DOHH2 (cell line): ENCODE measurements around the gene MARK3.

Source experiments
- H3F3A ChIP-seq: fragments of 200-600 bp; sonication (generic), shearing (Covaris generic); 2 replicates; pipeline ENCODE4 v1.6.0; 2016; ENCODE audit warnings: antibody characterized with exemption, mild to moderate bottlenecking; ENCODE audit not compliant: control insufficient read depth, insufficient read depth
- H3K27ac ChIP-seq: fragments of 200-600 bp; sonication (generic); 2 replicates; pipeline ENCODE4 v1.5.1; 2014; ENCODE audit warnings: low read depth, mild to moderate bottlenecking, low read length, moderate library complexity
- H3K27me3 ChIP-seq: fragments of 200-600 bp; sonication (generic); 2 replicates; pipeline ENCODE4 v1.6.1; 2014; ENCODE audit warnings: mild to moderate bottlenecking, low read length, mixed read lengths; ENCODE audit not compliant: control insufficient read depth
- H3K36me3 ChIP-seq: fragments of 200-600 bp; sonication (generic); 2 replicates; pipeline ENCODE4 v1.6.1; 2014; ENCODE audit warnings: mild to moderate bottlenecking, low read length, moderate library complexity, mixed read lengths; ENCODE audit not compliant: control insufficient read depth
- H3K4me1 ChIP-seq: fragments of 200-600 bp; sonication (generic); 2 replicates; pipeline ENCODE4 v1.6.1; 2014; ENCODE audit warnings: mild to moderate bottlenecking, low read length, mixed read lengths; ENCODE audit not compliant: control insufficient read depth
- H3K4me2 ChIP-seq: fragments of 200-600 bp; sonication (generic); 2 replicates; pipeline ENCODE4 v1.6.0; 2014; ENCODE audit warnings: mild to moderate bottlenecking, low read length, moderate library complexity
- H3K4me3 ChIP-seq: fragments of 200-600 bp; sonication (generic); 2 replicates; pipeline ENCODE4 v1.5.1; 2014; ENCODE audit warnings: mild to moderate bottlenecking, low read length, mixed read lengths
- H3K79me2 ChIP-seq: fragments of 200-600 bp; sonication (generic); 2 replicates; pipeline ENCODE4 v1.6.1; 2014; ENCODE audit warnings: mild to moderate bottlenecking, low read length, mixed read lengths; ENCODE audit not compliant: control insufficient read depth
- H3K9me2 ChIP-seq: fragments of 200-600 bp; sonication (generic); replicated peaks from 2 replicates; pipeline ENCODE4 v1.6.1; 2014; ENCODE audit warnings: mild to moderate bottlenecking, low read length, mixed read lengths; ENCODE audit not compliant: control insufficient read depth
- H3K9me3 ChIP-seq: fragments of 200-600 bp; sonication (generic); 2 replicates; pipeline ENCODE4 v1.6.1; 2014; ENCODE audit warnings: antibody characterized with exemption, low read length, mixed read lengths; ENCODE audit not compliant: control insufficient read depth, insufficient read depth
- H4K20me1 ChIP-seq: fragments of 200-600 bp; sonication (generic); 2 replicates; pipeline ENCODE4 v1.6.0; 2014; ENCODE audit warnings: low read depth, mild to moderate bottlenecking, antibody characterized with exemption, low read length, moderate library complexity; ENCODE audit not compliant: control insufficient read depth, insufficient read depth
- EZH2phosphoT487 ChIP-seq: fragments of 200-600 bp; sonication (generic); IDR thresholded peaks from 2 replicates; pipeline ENCODE4 v1.6.1; 2017; ENCODE audit warnings: borderline replicate concordance, mild to moderate bottlenecking, antibody characterized with exemption, low read length, moderate library complexity, mixed read lengths
- TF ChIP-seq, protein P1 (sequence below): fragments of 200-600 bp; sonication (generic); IDR thresholded peaks from one replicate; pipeline ENCODE4 v1.5.1; 2014; ENCODE audit warnings: antibody characterized with exemption, mild to moderate bottlenecking, low read depth, low read length; ENCODE audit not compliant: poor library complexity, severe bottlenecking

The MARK3 gene

DNA sequence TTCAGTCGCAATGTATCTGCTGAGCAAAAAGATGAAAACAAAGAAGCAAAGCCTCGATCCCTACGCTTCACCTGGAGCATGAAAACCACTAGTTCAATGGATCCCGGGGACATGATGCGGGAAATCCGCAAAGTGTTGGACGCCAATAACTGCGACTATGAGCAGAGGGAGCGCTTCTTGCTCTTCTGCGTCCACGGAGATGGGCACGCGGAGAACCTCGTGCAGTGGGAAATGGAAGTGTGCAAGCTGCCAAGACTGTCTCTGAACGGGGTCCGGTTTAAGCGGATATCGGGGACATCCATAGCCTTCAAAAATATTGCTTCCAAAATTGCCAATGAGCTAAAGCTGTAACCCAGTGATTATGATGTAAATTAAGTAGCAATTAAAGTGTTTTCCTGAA is 117.7 kb downstream of the MARK3 start:
- Histone ChIP-seq H3F3A (peaks cover 10% of the 10 kb centered on the region), H3K4me2 (no peak overlapping the region), H3K27me3 (no peaks in the 10 kb centered on the region), H3K36me3 (peaks cover 67% of the 10 kb centered on the region), H3K9me3 (no peaks in the 10 kb centered on the region), H3K4me3 (no peak overlapping the region), H3K4me1 (peaks cover 3% of the 10 kb centered on the region), H3K79me2 (peaks cover 4% of the 10 kb centered on the region; the same call in 1 of the 2 replicates), H3K27ac (no peak overlapping the region), H3K9me2 (no peaks in the 10 kb centered on the region), H4K20me1 (no peaks in the 10 kb centered on the region)
- TF ChIP-seq, protein P1, sequence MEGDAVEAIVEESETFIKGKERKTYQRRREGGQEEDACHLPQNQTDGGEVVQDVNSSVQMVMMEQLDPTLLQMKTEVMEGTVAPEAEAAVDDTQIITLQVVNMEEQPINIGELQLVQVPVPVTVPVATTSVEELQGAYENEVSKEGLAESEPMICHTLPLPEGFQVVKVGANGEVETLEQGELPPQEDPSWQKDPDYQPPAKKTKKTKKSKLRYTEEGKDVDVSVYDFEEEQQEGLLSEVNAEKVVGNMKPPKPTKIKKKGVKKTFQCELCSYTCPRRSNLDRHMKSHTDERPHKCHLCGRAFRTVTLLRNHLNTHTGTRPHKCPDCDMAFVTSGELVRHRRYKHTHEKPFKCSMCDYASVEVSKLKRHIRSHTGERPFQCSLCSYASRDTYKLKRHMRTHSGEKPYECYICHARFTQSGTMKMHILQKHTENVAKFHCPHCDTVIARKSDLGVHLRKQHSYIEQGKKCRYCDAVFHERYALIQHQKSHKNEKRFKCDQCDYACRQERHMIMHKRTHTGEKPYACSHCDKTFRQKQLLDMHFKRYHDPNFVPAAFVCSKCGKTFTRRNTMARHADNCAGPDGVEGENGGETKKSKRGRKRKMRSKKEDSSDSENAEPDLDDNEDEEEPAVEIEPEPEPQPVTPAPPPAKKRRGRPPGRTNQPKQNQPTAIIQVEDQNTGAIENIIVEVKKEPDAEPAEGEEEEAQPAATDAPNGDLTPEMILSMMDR, result no peak
- TF ChIP-seq EZH2phosphoT487, result no peak

DNA sequence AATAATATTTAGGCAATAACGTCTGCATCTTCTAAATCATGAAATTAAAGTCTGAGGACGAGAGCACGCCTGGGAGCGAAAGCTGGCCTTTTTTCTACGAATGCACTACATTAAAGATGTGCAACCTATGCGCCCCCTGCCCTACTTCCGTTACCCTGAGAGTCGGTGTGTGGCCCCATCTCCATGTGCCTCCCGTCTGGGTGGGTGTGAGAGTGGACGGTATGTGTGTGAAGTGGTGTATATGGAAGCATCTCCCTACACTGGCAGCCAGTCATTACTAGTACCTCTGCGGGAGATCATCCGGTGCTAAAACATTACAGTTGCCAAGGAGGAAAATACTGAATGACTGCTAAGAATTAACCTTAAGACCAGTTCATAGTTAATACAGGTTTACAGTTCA is 118.1 kb downstream of the MARK3 start:
- Histone ChIP-seq H3F3A (peaks cover 6% of the 10 kb centered on the region), H3K9me3 (no peaks in the 10 kb centered on the region), H3K27ac (no peak overlapping the region), H3K79me2 (peaks cover 4% of the 10 kb centered on the region; the same call in 1 of the 2 replicates), H3K4me2 (no peak overlapping the region), H3K27me3 (no peaks in the 10 kb centered on the region), H4K20me1 (no peaks in the 10 kb centered on the region), H3K36me3 (peaks cover 67% of the 10 kb centered on the region), H3K4me1 (peaks cover 3% of the 10 kb centered on the region), H3K4me3 (no peak overlapping the region), H3K9me2 (no peaks in the 10 kb centered on the region)
- TF ChIP-seq, protein P1, result no peak
- no peak for TF ChIP-seq EZH2phosphoT487

DNA sequence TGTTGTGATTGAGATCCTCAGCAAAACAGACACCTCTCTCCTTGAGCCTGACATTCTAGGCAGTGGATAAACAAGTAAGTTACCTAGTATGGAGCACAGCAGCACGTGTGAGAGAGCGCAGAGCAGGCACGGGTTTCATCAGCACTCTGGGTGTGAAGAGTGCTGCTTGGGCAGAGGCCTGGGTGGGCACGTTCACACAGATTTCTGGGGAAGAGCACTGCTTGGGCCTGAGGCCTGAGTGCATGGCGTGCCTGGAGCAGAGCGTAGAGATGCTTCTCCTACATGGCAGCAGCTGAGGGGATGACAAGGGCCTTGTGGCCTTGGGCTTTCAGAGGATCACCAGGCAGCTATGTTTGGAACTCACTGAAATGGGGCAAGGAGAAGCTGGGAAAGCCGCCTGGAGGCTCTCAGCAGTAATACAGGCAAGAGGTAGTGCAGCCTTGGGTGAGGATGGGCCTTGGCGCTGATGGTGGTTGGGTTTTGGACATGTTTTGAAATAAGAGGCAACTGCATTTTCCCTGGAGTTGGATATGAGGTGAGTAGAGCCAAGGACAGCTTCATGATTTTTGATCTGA is 119.9 kb downstream of the MARK3 start:
- Histone ChIP-seq H4K20me1 (no peaks in the 10 kb centered on the region), H3K27me3 (no peaks in the 10 kb centered on the region), H3K4me3 (no peak overlapping the region), H3F3A (no peaks in the 10 kb centered on the region), H3K9me2 (no peaks in the 10 kb centered on the region), H3K4me1 (peaks cover 3% of the 10 kb centered on the region; the same call in 1 of the 2 replicates), H3K36me3 (peaks cover 54% of the 10 kb centered on the region), H3K4me2 (no peak overlapping the region), H3K27ac (no peak overlapping the region), H3K79me2 (peaks cover 4% of the 10 kb centered on the region; the same call in 1 of the 2 replicates), H3K9me3 (no peaks in the 10 kb centered on the region)
- TF ChIP-seq, protein P1, result no peak
- TF ChIP-seq EZH2phosphoT487, result no peak

GRCh38 chr14:103507751-103508150 is 122.5 kb downstream of the MARK3 start:
- no peaks in the 10 kb centered on the region for H3K4me1 ChIP-seq

More at GRCh38 chr14:103507751-103508150, 122.5 kb downstream of the MARK3 start:
- H3K4me3 ChIP-seq, result no peak overlapping the region
- H3K36me3 ChIP-seq, result peaks cover 37% of the 10 kb centered on the region
- H3K9me3 ChIP-seq, result no peaks in the 10 kb centered on the region
- no peak overlapping the region for H3K4me2 ChIP-seq
- no peaks in the 10 kb centered on the region for H3F3A ChIP-seq
- H3K79me2 ChIP-seq, result no peaks in the 10 kb centered on the region
- H3K9me2 ChIP-seq, result no peaks in the 10 kb centered on the region
- no peaks in the 10 kb centered on the region for H4K20me1 ChIP-seq
- H3K27me3 ChIP-seq, result no peaks in the 10 kb centered on the region
- TF ChIP-seq EZH2phosphoT487, result no peak
- TF ChIP-seq, protein P1, result no peak
- H3K27ac ChIP-seq, result no peak overlapping the region
